Spleen (tissue), 7 donors: ENCODE measurements around the gene KCNJ5.

Experiments used
- CTCF ChIP-seq, 11 experiments: fragments of 200-600 bp in 7 of 11; fragments of 450-650 bp in 4 of 11; sonication (generic) in 4 of 11; IDR thresholded peaks in 8 of 11; conservative IDR thresholded peaks in 3 of 11; 1 replicate in 7 of 11; 2 replicates in 4 of 11; pipeline versions ENCODE4 v1.4.0 to v1.8.0; 2016 to 2021; ENCODE audit warnings: antibody characterized with exemption in 11 of 11, inconsistent platforms in 4 of 11, mild to moderate bottlenecking in 1 of 11
- POLR2A ChIP-seq, 3 donors: fragments of 450-650 bp; IDR thresholded peaks; one replicate each; pipeline ENCODE4 v1.5.1; 2017; ENCODE audit warnings: antibody characterized with exemption in 3 of 3, mild to moderate bottlenecking in 1 of 3
- POLR2AphosphoS5 ChIP-seq, 3 donors: sonication (generic); formaldehyde crosslinking; IDR thresholded peaks; one replicate each; pipeline ENCODE4 v1.5.1; 2017; ENCODE audit warnings: antibody characterized with exemption in 3 of 3
- donor health status: DM: no; HTN: no; CAD: no; lungs with moderate emphysema.
- donor health status: DM: no; HTN: no; CAD: no.
- donor health status: DM: no; HTN: no; CAD: no.

DNA sequence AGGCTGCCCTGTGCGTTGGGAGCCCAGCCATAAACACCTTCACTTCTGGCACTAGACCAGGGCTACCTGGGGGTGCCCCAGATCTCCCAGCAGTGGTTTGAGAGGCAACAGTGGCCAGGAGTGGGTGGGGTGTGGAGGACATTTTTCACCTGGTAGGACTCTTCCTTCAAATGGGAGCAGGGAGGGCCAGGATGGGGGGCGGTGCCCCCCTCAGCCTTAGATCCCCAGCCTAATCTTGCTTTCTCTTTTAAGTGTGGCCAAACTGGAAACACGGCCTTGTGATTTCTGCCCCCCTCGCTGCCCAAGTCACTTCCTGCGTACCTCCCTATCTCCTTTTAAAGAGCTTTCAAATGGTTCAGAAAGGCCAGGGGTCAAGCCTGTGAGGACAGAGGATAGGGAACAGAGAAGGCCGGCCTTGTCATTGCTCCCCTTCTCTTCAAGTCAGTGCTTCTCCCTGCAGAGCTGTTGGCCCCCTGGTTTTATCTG, 800 bp downstream of the KCNJ5 start:
- TF ChIP-seq POLR2A (IDR thresholded peaks at IDR 0.05) (no peak), CTCF (IDR thresholded peaks at IDR 0.05 in 8 of 11, conservative IDR thresholded peaks at IDR 0.05 in 3 of 11) (no peak), POLR2AphosphoS5 (IDR thresholded peaks at IDR 0.05) (peak in 2 of 3 donors; percentile 10 to 40)
